SK-N-SH treated with all-trans-retinoic acid at 6 μM for 48 hours (cell line): ENCODE measurements around the gene NRL.

ENCODE experiments used
- ATAC-seq: fragments of 200-7000 bp; cut with Tn5 transposase; 3 replicates; pipeline ENCODE4 v1.9.1; 2020; ENCODE audit warnings: mild to moderate bottlenecking, moderate library complexity
- ARNTL ChIP-seq: fragments of 450-650 bp; formaldehyde crosslinking; IDR thresholded peaks from 2 replicates; pipeline ENCODE4 v1.5.0; 2020; ENCODE audit warnings: low read depth, mild to moderate bottlenecking, moderate library complexity, borderline replicate concordance
- BACH2 ChIP-seq: fragments of 250-450 bp; sonication (Bioruptor Pico); IDR thresholded peaks from 2 replicates; pipeline ENCODE4 v1.9.0; 2021; ENCODE audit warnings: mild to moderate bottlenecking, borderline replicate concordance
- CSDC2 ChIP-seq: fragments of 250-450 bp; sonication (Bioruptor Pico); IDR thresholded peaks from 2 replicates; pipeline ENCODE4 v1.5.0; 2020; ENCODE audit warnings: mild to moderate bottlenecking, moderate library complexity
- ISL1 ChIP-seq: fragments of 250-450 bp; sonication (Bioruptor Pico); IDR thresholded peaks from 2 replicates; pipeline ENCODE4 v2.1.2; 2022; ENCODE audit warnings: mild to moderate bottlenecking, moderate library complexity
- PPARA ChIP-seq: fragments of 250-450 bp; sonication (Bioruptor Pico); IDR thresholded peaks from 2 replicates; pipeline ENCODE4 v1.5.0; 2020; ENCODE audit warnings: mild to moderate bottlenecking, borderline replicate concordance
- RARB ChIP-seq: fragments of 250-450 bp; sonication (Bioruptor Pico); IDR thresholded peaks from 2 replicates; pipeline ENCODE4 v1.8.0; 2021; ENCODE audit warnings: mild to moderate bottlenecking, moderate library complexity
- SNAI2 ChIP-seq: fragments of 250-450 bp; sonication (Bioruptor Pico); IDR thresholded peaks from 2 replicates; pipeline ENCODE4 v1.5.0; 2020; ENCODE audit warnings: mild to moderate bottlenecking, moderate library complexity
- TCF4 ChIP-seq: fragments of 250-450 bp; sonication (Bioruptor Pico); IDR thresholded peaks from 2 replicates; pipeline ENCODE4 v1.8.0; 2021; ENCODE audit warnings: mild to moderate bottlenecking, moderate library complexity, borderline replicate concordance
- ZC3H10 ChIP-seq: fragments of 250-450 bp; sonication (Bioruptor Pico); IDR thresholded peaks from 2 replicates; pipeline ENCODE4 v1.5.1; 2021; ENCODE audit warnings: mild to moderate bottlenecking, moderate library complexity
- ZFP3 ChIP-seq: fragments of 250-450 bp; sonication (Bioruptor Pico); IDR thresholded peaks from 2 replicates; pipeline ENCODE4 v1.5.0; 2020; ENCODE audit warnings: mild to moderate bottlenecking, moderate library complexity
- ZNF565 ChIP-seq: fragments of 450-650 bp; formaldehyde crosslinking; conservative IDR thresholded peaks from 2 replicates; pipeline ENCODE4 v1.5.0; 2020; ENCODE audit warnings: low read depth, mild to moderate bottlenecking, moderate library complexity
- ZNF70 ChIP-seq: fragments of 450-650 bp; formaldehyde crosslinking; IDR thresholded peaks from 2 replicates; pipeline ENCODE4 v1.5.0; 2020; ENCODE audit warnings: mild to moderate bottlenecking, moderate library complexity
- ZNF8 ChIP-seq: fragments of 450-650 bp; formaldehyde crosslinking; IDR thresholded peaks from 2 replicates; pipeline ENCODE4 v1.5.0; 2020; ENCODE audit warnings: mild to moderate bottlenecking, moderate library complexity
- TF ChIP-seq, protein P1 (sequence below): fragments of 250-450 bp; sonication (Bioruptor Pico); IDR thresholded peaks from 2 replicates; pipeline ENCODE4 v1.5.1; 2020; ENCODE audit warnings: low read depth, mild to moderate bottlenecking, moderate library complexity
- TF ChIP-seq, protein P2 (sequence below): fragments of 250-450 bp; sonication (Bioruptor Pico); IDR thresholded peaks from 2 replicates; pipeline ENCODE4 v1.5.0; 2020; ENCODE audit warnings: mild to moderate bottlenecking, moderate library complexity
- TF ChIP-seq, protein P3 (sequence below): fragments of 250-450 bp; sonication (Bioruptor Pico); IDR thresholded peaks from 2 replicates; pipeline ENCODE4 v1.8.0; 2020; ENCODE audit warnings: mild to moderate bottlenecking, moderate library complexity, borderline replicate concordance
- TF ChIP-seq, protein P4 (sequence below): fragments of 250-450 bp; sonication (Bioruptor Pico); IDR thresholded peaks from 2 replicates; pipeline ENCODE4 v1.8.0; 2021; ENCODE audit warnings: low read depth, mild to moderate bottlenecking, moderate library complexity, borderline replicate concordance

NRL gene

DNA sequence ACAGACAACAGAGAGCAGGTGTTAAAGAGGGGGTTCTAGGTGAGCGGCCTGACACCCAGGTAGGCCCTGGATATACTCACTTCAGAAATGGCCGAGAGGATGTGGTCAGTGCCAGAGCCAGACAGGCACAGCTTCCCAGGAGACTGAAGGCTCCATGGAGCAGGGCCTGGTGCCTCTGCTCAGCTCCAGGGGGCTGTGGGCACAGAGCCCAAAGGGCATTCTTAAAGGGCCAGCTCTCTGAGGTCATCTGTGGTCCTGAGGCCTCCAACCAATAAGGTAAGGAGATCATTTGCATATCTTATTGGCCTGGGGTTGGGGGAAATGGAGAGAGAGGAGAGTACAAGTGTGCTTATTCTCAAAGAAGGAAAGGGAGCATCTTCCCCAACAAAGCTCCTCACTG is 30.3 kb downstream of the NRL start:
- ATAC-seq = no peak
- TF ChIP-seq ZFP3 (CRISPR knock-in tag) = no peak
- no peak for TF ChIP-seq TCF4 (CRISPR knock-in tag)
- no peak for TF ChIP-seq ZNF8 (CRISPR knock-in tag)
- TF ChIP-seq CSDC2 (CRISPR knock-in tag) = no peak
- no peak for TF ChIP-seq PPARA (CRISPR knock-in tag)
- TF ChIP-seq, protein P1, sequence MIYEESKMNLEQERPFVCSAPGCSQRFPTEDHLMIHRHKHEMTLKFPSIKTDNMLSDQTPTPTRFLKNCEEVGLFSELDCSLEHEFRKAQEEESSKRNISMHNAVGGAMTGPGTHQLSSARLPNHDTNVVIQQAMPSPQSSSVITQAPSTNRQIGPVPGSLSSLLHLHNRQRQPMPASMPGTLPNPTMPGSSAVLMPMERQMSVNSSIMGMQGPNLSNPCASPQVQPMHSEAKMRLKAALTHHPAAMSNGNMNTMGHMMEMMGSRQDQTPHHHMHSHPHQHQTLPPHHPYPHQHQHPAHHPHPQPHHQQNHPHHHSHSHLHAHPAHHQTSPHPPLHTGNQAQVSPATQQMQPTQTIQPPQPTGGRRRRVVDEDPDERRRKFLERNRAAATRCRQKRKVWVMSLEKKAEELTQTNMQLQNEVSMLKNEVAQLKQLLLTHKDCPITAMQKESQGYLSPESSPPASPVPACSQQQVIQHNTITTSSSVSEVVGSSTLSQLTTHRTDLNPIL (CRISPR knock-in tag) = no peak
- TF ChIP-seq, protein P2, sequence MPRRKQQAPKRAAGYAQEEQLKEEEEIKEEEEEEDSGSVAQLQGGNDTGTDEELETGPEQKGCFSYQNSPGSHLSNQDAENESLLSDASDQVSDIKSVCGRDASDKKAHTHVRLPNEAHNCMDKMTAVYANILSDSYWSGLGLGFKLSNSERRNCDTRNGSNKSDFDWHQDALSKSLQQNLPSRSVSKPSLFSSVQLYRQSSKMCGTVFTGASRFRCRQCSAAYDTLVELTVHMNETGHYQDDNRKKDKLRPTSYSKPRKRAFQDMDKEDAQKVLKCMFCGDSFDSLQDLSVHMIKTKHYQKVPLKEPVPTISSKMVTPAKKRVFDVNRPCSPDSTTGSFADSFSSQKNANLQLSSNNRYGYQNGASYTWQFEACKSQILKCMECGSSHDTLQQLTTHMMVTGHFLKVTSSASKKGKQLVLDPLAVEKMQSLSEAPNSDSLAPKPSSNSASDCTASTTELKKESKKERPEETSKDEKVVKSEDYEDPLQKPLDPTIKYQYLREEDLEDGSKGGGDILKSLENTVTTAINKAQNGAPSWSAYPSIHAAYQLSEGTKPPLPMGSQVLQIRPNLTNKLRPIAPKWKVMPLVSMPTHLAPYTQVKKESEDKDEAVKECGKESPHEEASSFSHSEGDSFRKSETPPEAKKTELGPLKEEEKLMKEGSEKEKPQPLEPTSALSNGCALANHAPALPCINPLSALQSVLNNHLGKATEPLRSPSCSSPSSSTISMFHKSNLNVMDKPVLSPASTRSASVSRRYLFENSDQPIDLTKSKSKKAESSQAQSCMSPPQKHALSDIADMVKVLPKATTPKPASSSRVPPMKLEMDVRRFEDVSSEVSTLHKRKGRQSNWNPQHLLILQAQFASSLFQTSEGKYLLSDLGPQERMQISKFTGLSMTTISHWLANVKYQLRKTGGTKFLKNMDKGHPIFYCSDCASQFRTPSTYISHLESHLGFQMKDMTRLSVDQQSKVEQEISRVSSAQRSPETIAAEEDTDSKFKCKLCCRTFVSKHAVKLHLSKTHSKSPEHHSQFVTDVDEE = no peak
- no peak for TF ChIP-seq ISL1
- no peak for TF ChIP-seq ZNF70 (CRISPR knock-in tag)
- no peak for TF ChIP-seq ARNTL
- TF ChIP-seq, protein P3, sequence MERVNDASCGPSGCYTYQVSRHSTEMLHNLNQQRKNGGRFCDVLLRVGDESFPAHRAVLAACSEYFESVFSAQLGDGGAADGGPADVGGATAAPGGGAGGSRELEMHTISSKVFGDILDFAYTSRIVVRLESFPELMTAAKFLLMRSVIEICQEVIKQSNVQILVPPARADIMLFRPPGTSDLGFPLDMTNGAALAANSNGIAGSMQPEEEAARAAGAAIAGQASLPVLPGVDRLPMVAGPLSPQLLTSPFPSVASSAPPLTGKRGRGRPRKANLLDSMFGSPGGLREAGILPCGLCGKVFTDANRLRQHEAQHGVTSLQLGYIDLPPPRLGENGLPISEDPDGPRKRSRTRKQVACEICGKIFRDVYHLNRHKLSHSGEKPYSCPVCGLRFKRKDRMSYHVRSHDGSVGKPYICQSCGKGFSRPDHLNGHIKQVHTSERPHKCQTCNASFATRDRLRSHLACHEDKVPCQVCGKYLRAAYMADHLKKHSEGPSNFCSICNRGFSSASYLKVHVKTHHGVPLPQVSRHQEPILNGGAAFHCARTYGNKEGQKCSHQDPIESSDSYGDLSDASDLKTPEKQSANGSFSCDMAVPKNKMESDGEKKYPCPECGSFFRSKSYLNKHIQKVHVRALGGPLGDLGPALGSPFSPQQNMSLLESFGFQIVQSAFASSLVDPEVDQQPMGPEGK (CRISPR knock-in tag) = no peak
- TF ChIP-seq ZC3H10 (CRISPR knock-in tag) = no peak
- no peak for TF ChIP-seq ZNF565 (CRISPR knock-in tag)
- TF ChIP-seq, protein P4, sequence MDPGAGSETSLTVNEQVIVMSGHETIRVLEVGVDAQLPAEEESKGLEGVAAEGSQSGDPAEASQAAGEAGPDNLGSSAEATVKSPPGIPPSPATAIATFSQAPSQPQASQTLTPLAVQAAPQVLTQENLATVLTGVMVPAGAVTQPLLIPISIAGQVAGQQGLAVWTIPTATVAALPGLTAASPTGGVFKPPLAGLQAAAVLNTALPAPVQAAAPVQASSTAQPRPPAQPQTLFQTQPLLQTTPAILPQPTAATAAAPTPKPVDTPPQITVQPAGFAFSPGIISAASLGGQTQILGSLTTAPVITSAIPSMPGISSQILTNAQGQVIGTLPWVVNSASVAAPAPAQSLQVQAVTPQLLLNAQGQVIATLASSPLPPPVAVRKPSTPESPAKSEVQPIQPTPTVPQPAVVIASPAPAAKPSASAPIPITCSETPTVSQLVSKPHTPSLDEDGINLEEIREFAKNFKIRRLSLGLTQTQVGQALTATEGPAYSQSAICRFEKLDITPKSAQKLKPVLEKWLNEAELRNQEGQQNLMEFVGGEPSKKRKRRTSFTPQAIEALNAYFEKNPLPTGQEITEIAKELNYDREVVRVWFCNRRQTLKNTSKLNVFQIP = no peak
- no peak for TF ChIP-seq SNAI2 (CRISPR knock-in tag)
- no peak for TF ChIP-seq BACH2 (CRISPR knock-in tag)

DNA sequence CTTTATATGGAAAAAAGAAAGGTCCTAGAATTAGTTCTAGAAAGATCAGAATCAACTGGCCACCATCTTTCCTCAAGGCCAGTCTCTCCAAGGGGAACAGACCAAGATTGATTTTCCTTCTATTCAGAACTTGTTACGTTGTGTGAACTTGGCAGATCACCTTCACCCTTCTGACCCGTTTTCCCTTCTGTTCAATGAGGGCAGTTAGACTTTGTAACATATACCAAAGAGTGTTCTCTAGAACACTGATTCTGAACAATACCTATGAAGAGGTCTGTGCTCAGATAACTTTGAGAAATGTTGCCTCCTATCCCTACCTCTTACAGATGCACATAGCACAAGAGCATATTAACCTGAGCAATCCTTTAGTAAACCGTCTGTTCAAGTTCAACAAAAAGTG is 31.3 kb downstream of the NRL start:
- no peak for ATAC-seq
- TF ChIP-seq, protein P2 = no peak
- TF ChIP-seq ZNF70 (CRISPR knock-in tag) = no peak

DNA sequence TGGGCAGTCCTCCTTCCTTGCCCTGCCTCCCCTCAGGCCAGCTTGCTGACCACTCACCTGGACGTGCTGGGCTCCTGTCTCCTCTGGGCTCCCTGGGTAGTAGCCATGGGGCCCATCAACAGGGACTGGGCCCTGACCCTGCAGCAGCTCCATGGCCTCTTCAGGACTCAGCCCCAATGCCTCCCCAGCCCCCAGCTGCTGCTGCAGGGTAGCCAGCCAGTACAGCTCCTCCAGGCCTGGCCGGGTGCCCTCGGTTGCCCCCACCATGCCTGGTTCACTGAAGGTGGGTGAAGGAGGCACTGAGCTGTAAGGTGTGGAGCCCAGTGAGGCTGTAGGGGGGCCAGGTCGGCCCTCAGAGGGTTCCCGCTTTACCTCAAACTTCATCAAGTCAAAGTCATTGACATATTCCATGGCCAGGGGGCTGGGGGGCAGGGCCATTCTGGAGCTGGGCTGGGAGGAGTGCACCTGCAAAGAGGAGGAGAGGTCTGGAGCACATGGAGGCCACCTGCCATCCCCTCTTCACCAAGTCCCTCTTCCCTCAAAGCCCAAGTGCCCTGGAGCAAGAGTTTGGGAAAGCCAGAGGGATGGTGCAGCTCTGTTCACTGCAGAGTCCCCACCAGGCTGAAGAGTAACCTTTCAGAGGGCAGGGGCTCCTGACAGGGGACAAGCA is 32.2 kb downstream of the NRL start:
- no peak for TF ChIP-seq RARB (CRISPR knock-in tag)
- TF ChIP-seq SNAI2 (CRISPR knock-in tag) = no peak
- no peak for TF ChIP-seq ZNF70 (CRISPR knock-in tag)
- TF ChIP-seq TCF4 (CRISPR knock-in tag) = no peak
- TF ChIP-seq, protein P4 = no peak
- TF ChIP-seq, all 23 proteins: peak for 0
- no peak for ATAC-seq
